H1 (cell line): Measurements from ENCODE around the gene CYTH1. TPM values are rescaled to one million over a fixed set of nuclear protein-coding genes. Genes with fewer than 3 reads are reported as not detected.

ENCODE experiments used
- CTCF ChIA-PET: fragments of 300-600 bp; sonication (Branson Sonifier 250); formaldehyde crosslinking; loops from one replicate; lab custom pipeline; 2021; ENCODE audit not compliant: partially characterized antibody; lab: Charles Lee
- POLR2A ChIA-PET: fragments of 300-600 bp; sonication (Branson Sonifier 250); formaldehyde crosslinking; loops from one replicate; lab custom pipeline; 2021; ENCODE audit warnings: inconsistent platforms; ENCODE audit not compliant: partially characterized antibody; lab: Charles Lee
- DNase-seq, 2 experiments: peaks; one replicate each; pipeline versions ENCODE4 v3.0.0 to v3.0.0-alpha.2; 2010 to 2022; ENCODE audit warnings: low spot score in 2 of 2, low read depth in 1 of 2, mixed read lengths in 1 of 2
- FAIRE-seq: peaks from 2 replicates; lab custom pipeline; 2011; peaks lifted over from hg19 to GRCh38; lab: Jason Lieb, UNC
- H2AFZ ChIP-seq: 2 replicates; pipeline ENCODE4 v1.8.1; 2012; ENCODE audit warnings: low read length, inconsistent platforms
- H2AK5ac ChIP-seq: 2 replicates; pipeline ENCODE4 v1.6.1; 2013; ENCODE audit warnings: low read depth, low read length
- H2BK120ac ChIP-seq: replicated peaks from 2 replicates; pipeline ENCODE3; 2013; ENCODE audit warnings: low read depth, low read length, inconsistent platforms
- H2BK12ac ChIP-seq: 2 replicates; pipeline ENCODE4 v1.6.1; 2013; ENCODE audit warnings: low read depth, low read length
- H2BK15ac ChIP-seq: 2 replicates; pipeline ENCODE4 v1.6.1; 2013; ENCODE audit warnings: low read length
- H2BK20ac ChIP-seq: 2 replicates; pipeline ENCODE4 v1.6.1; 2013; ENCODE audit warnings: low read length
- H2BK5ac ChIP-seq: 2 replicates; pipeline ENCODE4 v1.6.1; 2013; ENCODE audit warnings: low read depth, low read length
- H3K14ac ChIP-seq: 2 replicates; pipeline ENCODE4 v1.6.1; 2013; ENCODE audit warnings: inconsistent platforms; ENCODE audit not compliant: insufficient read length
- H3K18ac ChIP-seq: 2 replicates; pipeline ENCODE4 v1.6.1; 2013; ENCODE audit warnings: low read length; ENCODE audit errors: extremely low read depth
- H3K23ac ChIP-seq: 2 replicates; pipeline ENCODE4 v1.6.1; 2013; ENCODE audit warnings: inconsistent platforms; ENCODE audit not compliant: insufficient read length
- H3K23me2 ChIP-seq: 2 replicates; pipeline ENCODE4 v1.6.1; 2013; ENCODE audit warnings: low read depth, low read length
- H3K27ac ChIP-seq: 2 replicates; pipeline ENCODE4 v1.6.1; 2011; ENCODE audit warnings: low read depth, low read length, inconsistent platforms
- H3K27me3 ChIP-seq, 4 experiments: replicated peaks in 1 of 4; 1 replicate in 1 of 4; 2 replicates in 3 of 4; pipeline versions ENCODE4 v1.6.1 to v1.8.1; 2011 to 2013; ENCODE audit warnings: low read length in 3 of 4, mild to moderate bottlenecking in 3 of 4, inconsistent platforms in 2 of 4, mixed read lengths in 2 of 4, moderate library complexity in 1 of 4; ENCODE audit not compliant: control insufficient read depth in 3 of 4, insufficient read depth in 3 of 4; ENCODE audit errors: extremely low read depth in 1 of 4
- H3K36me3 ChIP-seq, 4 experiments: 2 replicates each; pipeline versions ENCODE4 v1.6.1 to v1.8.1; 2011 to 2013; ENCODE audit warnings: mild to moderate bottlenecking in 4 of 4, low read length in 3 of 4, moderate library complexity in 2 of 4, control low read depth in 1 of 4, inconsistent platforms in 1 of 4; ENCODE audit not compliant: insufficient read depth in 4 of 4, control insufficient read depth in 2 of 4
- H3K4ac ChIP-seq: replicated peaks from 2 replicates; pipeline ENCODE3; 2013; ENCODE audit warnings: low read length, low read depth, mixed read lengths, inconsistent platforms; ENCODE audit not compliant: insufficient read length
- H3K4me1 ChIP-seq, 4 experiments: replicated peaks in 1 of 4; 1 replicate in 1 of 4; 2 replicates in 3 of 4; pipeline versions ENCODE4 v1.6.1 to v1.8.1; 2011 to 2013; ENCODE audit warnings: low read length in 3 of 4, inconsistent platforms in 2 of 4, mixed read lengths in 1 of 4; ENCODE audit not compliant: insufficient read depth in 4 of 4, control insufficient read depth in 3 of 4
- H3K4me2 ChIP-seq, 2 experiments: 2 replicates each; pipeline versions ENCODE4 v1.6.1 to v1.8.1; 2011 to 2013; ENCODE audit warnings: low read depth in 2 of 2, low read length in 2 of 2, control low read depth in 1 of 2, inconsistent platforms in 1 of 2, mild to moderate bottlenecking in 1 of 2; ENCODE audit not compliant: insufficient read depth in 1 of 2
- H3K4me3 ChIP-seq, 4 experiments: fragments of 200-600, 300-600 bp in 1 of 4; sonication (generic), shearing (Covaris generic), sonication (Bioruptor Twin) in 1 of 4; 2 replicates each; pipeline versions ENCODE4 v1.5.1 to v1.8.1; 2011 to 2016; ENCODE audit warnings: low read length in 4 of 4, low read depth in 3 of 4, control low read depth in 2 of 4, inconsistent platforms in 2 of 4, mild to moderate bottlenecking in 2 of 4, mixed read lengths in 1 of 4, moderate library complexity in 1 of 4; ENCODE audit not compliant: insufficient read depth in 2 of 4; ENCODE audit errors: extremely low read depth in 1 of 4
- H3K56ac ChIP-seq: replicated peaks from 2 replicates; pipeline ENCODE3; 2013; ENCODE audit warnings: low read depth, mild to moderate bottlenecking, mixed read lengths, low read length, inconsistent platforms; ENCODE audit not compliant: insufficient read length
- H3K79me1 ChIP-seq: 2 replicates; pipeline ENCODE4 v1.6.1; 2013; ENCODE audit warnings: low read depth, low read length, control low read depth
- H3K79me2 ChIP-seq, 2 experiments: 2 replicates each; pipeline versions ENCODE4 v1.6.1 to v1.8.1; 2012 to 2013; ENCODE audit warnings: low read length in 2 of 2, mild to moderate bottlenecking in 2 of 2, inconsistent platforms in 1 of 2; ENCODE audit not compliant: insufficient read depth in 2 of 2, control insufficient read depth in 1 of 2
- H3K9ac ChIP-seq, 4 experiments: replicated peaks in 1 of 4; 1 replicate in 1 of 4; 2 replicates in 3 of 4; pipeline versions ENCODE4 v1.6.1 to v1.8.1; 2011 to 2013; ENCODE audit warnings: low read depth in 3 of 4, low read length in 3 of 4, control low read depth in 2 of 4, mild to moderate bottlenecking in 2 of 4, moderate library complexity in 2 of 4, inconsistent platforms in 1 of 4; ENCODE audit errors: extremely low read depth in 1 of 4
- H3K9me3 ChIP-seq, 2 experiments: 2 replicates each; pipeline versions ENCODE4 v1.6.1 to v1.8.1; 2012 to 2013; ENCODE audit warnings: mild to moderate bottlenecking in 2 of 2, moderate library complexity in 2 of 2, control low read depth in 1 of 2, inconsistent platforms in 1 of 2, low read depth in 1 of 2, low read length in 1 of 2, mixed read lengths in 1 of 2; ENCODE audit not compliant: insufficient read depth in 2 of 2
- H4K20me1 ChIP-seq, 2 experiments: replicated peaks in 1 of 2; 2 replicates each; pipeline versions ENCODE3 to v1.8.1; 2011 to 2013; ENCODE audit warnings: inconsistent platforms in 2 of 2, low read length in 2 of 2, mild to moderate bottlenecking in 1 of 2; ENCODE audit not compliant: insufficient read depth in 2 of 2, control insufficient read depth in 1 of 2
- H4K5ac ChIP-seq: 2 replicates; pipeline ENCODE4 v1.6.1; 2013; ENCODE audit warnings: low read length, low read depth, mixed read lengths, inconsistent platforms; ENCODE audit not compliant: insufficient read length
- H4K8ac ChIP-seq: 2 replicates; pipeline ENCODE4 v1.8.0; 2013; ENCODE audit warnings: mild to moderate bottlenecking, moderate library complexity, low read length, inconsistent platforms; ENCODE audit not compliant: insufficient read depth; ENCODE audit errors: extremely low read depth
- H4K91ac ChIP-seq: replicated peaks from 2 replicates; pipeline ENCODE3; 2013; ENCODE audit warnings: low read length, mixed read lengths, inconsistent platforms; ENCODE audit not compliant: insufficient read length
- GTF2F1 ChIP-seq: IDR thresholded peaks from 2 replicates; pipeline ENCODE4 v1.6.1; 2012; ENCODE audit warnings: low read depth, low read length, improper control_type of control experiment, borderline replicate concordance
- KDM4A ChIP-seq: IDR thresholded peaks from one replicate; pipeline ENCODE4 v1.7.1; 2012; ENCODE audit warnings: low read depth, mild to moderate bottlenecking, moderate library complexity, low read length, inconsistent platforms; ENCODE audit not compliant: severe bottlenecking
- POU5F1 ChIP-seq: IDR thresholded peaks from 2 replicates; pipeline ENCODE4 v1.6.1; 2011; ENCODE audit warnings: low read depth, mild to moderate bottlenecking, low read length, moderate library complexity
- SRF ChIP-seq: IDR thresholded peaks from 2 replicates; pipeline ENCODE4 v1.6.1; 2011; ENCODE audit warnings: mild to moderate bottlenecking, low read depth, low read length, moderate library complexity
- whole genome bisulfite sequencing, 2 experiments: shearing (Covaris generic) in 1 of 2; methylation state at CpG; one replicate each; pipeline versions ENCODE4 v1.1.6 to v1.1.7; 2013 to 2015; ENCODE audit warnings: low lambda C conversion rate in 2 of 2, mixed read lengths in 2 of 2, inconsistent platforms in 1 of 2, low coverage in 1 of 2, missing lambda C conversion rate in 1 of 2; ENCODE audit not compliant: insufficient replicate concordance in 2 of 2, insufficient coverage in 1 of 2, insufficient read length in 1 of 2; ENCODE audit errors: extremely low coverage in 1 of 2, missing lambda C conversion rate in 1 of 2; 5-methylcytosine and 5-hydroxymethylcytosine counted together
- polyA plus RNA-seq, 7 experiments: library from polyadenylated mRNA; depleted of rRNA in 3 of 7; stranded (reverse) in 5 of 7; unstranded in 2 of 7; fragments of >200 nt in 5 of 7; fragments of 200-250 nt in 2 of 7; gene quantifications; 1 replicate in 5 of 7; 2 replicates in 1 of 7; 4 replicates in 1 of 7; pipeline versions ENCODE4 v1.2.1 to v1.2.3, GENCODE V29; 2011 to 2013; ENCODE audit warnings: missing spikeins in 2 of 7, mixed read lengths in 2 of 7
- total RNA-seq: library from RNA; stranded (reverse); fragmentation: NEBNext Ultra II Directional; extraction: Animal tissue kit (Norgen Biotek cat#: 25700); gene quantifications from 2 replicates; pipeline ENCODE4 v1.2.1, GENCODE V29; 2021
- TF ChIP-seq, protein P1 (sequence below): IDR thresholded peaks from 2 replicates; pipeline ENCODE4 v1.6.1; 2012; ENCODE audit warnings: inconsistent platforms

Gene CYTH1
- total and polyA plus RNA-seq, 2 of the 8 experiments (the other 6 are each of a cell fraction or from before 2014, with no cell fraction given), result 12.8 to 14.8 TPM

DNA sequence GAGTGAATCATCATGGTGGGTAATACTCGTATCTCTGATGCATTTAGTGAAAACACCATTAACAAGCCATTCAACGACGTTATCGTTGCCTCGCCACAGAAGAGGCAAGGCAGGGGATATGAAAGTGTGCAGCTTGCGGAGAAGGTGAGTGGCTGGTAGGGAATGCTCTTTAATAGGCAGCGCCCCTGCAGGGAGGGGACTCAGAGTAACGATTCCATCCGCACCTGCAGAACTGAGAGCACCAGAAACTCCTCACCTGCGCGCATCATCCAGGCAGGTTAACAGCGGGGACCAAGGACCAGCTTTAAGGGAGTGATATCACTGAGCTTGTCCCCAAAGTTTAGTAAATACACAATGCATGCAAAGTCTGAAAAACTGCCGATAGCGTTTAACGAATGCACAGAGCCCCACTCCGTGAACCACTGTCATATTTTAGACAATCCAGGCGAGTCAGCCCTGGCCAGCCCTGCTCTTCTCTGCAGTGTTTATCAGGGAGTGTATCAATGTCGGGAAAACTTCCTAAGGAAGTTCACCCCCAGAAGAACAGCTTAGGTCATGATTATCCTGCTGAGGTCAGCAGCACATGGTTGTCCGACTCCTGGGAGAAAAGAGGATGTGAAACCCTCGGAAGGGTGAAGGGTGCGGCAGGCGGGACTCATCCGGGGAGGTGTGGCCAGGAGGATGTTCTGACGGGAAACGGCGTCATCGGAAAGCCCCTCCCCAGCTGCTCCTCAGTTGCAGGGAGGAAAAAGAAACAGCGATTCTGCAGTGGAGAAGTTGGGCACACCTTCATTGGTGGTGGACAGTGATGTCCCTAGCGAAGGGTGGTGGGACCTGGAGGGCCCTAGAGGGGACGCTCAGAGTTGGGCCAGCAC lies 136.4 kb downstream of the CYTH1 start:
- no peak overlapping the region for H2BK120ac ChIP-seq
- no peaks in the 10 kb centered on the region for H3K79me2 ChIP-seq
- H3K4ac ChIP-seq, result no peak overlapping the region
- TF ChIP-seq, protein P1, sequence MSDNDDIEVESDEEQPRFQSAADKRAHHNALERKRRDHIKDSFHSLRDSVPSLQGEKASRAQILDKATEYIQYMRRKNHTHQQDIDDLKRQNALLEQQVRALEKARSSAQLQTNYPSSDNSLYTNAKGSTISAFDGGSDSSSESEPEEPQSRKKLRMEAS, result no peak
- TF ChIP-seq SRF (no peak), POU5F1 (no peak), GTF2F1 (no peak), KDM4A (no peak)
- TF ChIP-seq, all 59 proteins: peak for 0
- Histone ChIP-seq H3K56ac (no peak overlapping the region), H4K20me1 (no peaks in the 10 kb centered on the region), H3K27ac (no peak overlapping the region), H3K36me3 (no peaks in the 10 kb centered on the region), H4K5ac (no peak overlapping the region), H2AFZ (no peak overlapping the region), H3K4me2 (no peak overlapping the region), H2BK15ac (no peak overlapping the region), H3K18ac (no peak overlapping the region), H2BK20ac (no peak overlapping the region), H3K23ac (no peak overlapping the region), H3K79me1 (no peaks in the 10 kb centered on the region), H2AK5ac (no peak overlapping the region), H3K14ac (no peak overlapping the region), H3K9me3 (no peaks in the 10 kb centered on the region), H2BK12ac (no peak overlapping the region), H4K8ac (no peak overlapping the region), H3K9ac (no peak overlapping the region), H3K23me2 (no peaks in the 10 kb centered on the region; the same call in 1 of the 2 replicates), H3K27me3 (no peaks in the 10 kb centered on the region), H2BK5ac (no peak overlapping the region), H4K91ac (no peak overlapping the region), H3K4me3 (no peak overlapping the region), H3K4me1 (no peaks in the 10 kb centered on the region)
- no peak for FAIRE-seq
- ChIA-PET POLR2A (interaction anchor here (0.9 kb wide), 1 partner anchor 9 kb away, joined by 3 read pairs; no protein-coding TSS in a partner anchor), CTCF (interaction anchor here (0.8 to 1.9 kb wide), 5 partner anchors 8 to 153 kb away, joined by 3 to 5 read pairs (median 4); no protein-coding TSS in a partner anchor)
- WGBS, 2 experiments, result 90% methylated on average over 30 of the region's 30 CpGs; no CpG with 5 or more reads in 1 of the 2 experiments
- no peak for DNase-seq
